DMS79 (cell line): Measurements from ENCODE around the gene HEATR1.
A peak's percentile ranks its signal among the peaks of the same experiment; 100 is the strongest.

Source experiments
- DNase-seq: peaks from one replicate; lab custom pipeline; 2025; lab: John Stamatoyannopoulos, UW

Gene HEATR1

DNA sequence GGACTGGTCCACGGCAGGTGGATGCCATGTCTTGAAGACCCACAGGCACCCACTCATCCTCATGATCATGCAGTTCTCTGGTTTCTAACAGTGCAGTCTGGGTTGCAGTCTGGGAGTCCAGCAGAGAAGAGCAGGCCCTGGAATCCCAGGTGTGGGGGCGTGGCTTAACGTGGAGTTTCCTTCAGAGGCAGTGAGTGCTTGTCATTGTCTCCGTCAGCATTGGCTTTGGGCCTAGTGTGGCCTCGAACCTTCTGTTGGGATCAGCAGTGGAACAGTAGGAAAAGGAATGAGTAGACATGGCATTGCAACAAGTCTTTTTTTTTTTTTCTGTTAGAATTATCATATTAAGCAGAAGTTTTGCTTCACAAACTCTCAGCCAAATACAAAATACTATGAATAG is 67.8 kb downstream of the HEATR1 start:
- DNase-seq: no peak

DNA sequence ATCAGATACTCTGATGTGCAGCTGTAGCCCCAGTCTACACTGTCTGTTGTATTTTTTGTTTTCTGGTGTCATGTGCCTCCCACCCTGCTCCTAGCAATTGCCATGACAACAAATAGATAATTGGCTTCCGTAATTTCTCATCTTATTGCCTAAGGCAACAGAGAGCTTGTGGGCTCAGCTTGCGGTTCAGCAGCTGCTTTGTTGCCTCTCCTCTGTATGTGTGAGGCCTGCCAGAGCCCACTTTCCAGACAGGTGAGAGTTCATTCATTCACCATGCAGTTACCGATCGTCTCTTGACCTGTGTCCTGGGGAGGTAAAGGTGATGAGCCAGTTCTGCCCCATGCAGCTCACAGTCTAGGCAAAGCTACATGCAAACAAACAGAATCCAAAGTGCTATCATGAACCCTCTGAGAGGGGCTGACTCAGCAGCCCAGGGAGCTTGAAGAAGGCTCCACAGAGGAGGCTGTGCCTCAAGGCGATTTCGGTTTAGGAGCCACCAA is 68.6 kb downstream of the HEATR1 start:
- DNase-seq: no peak

DNA sequence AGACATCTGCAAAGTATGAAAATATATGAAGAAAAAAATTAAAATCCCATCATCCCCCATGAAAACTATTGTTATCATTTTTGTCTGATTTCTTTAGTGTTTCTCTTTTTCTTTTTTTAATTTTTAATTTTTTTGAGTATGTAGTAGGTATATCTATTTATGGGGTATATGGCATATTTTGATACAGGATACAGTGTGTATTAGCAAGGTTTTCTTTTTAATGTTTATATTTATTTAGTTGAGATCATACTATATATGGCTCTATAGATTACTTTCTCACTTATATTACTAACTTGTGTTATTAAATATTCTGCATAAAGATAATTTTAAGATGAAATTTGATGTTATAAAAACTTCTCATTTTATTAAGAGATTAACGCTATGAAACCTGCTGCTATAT is 69.1 kb downstream of the HEATR1 start:
- DNase-seq: no peak

DNA sequence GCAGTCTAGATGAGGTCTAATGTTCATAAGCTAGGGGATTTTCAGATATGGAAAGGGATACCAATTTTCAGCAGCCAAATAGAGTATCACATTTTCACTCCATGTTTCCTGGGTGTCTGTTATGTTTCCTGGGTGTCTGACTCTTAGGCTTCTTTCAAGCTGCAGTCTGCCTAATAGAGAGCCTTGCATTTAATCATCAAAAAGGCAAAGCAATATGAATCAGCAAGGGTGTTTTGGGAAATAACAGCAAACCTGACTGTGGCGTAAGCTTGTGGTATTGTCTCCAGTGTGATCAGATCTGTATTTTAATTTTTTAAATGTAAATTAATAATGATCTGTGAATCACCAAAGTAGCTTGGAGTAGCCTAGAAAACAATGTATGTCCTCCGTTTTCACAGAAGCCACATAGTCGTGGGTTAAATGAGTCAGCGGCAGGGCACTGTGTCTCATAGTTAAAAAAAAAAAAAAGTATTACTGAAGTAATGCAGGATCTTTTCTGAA is 70.1 kb downstream of the HEATR1 start:
- DNase-seq: no peak

DNA sequence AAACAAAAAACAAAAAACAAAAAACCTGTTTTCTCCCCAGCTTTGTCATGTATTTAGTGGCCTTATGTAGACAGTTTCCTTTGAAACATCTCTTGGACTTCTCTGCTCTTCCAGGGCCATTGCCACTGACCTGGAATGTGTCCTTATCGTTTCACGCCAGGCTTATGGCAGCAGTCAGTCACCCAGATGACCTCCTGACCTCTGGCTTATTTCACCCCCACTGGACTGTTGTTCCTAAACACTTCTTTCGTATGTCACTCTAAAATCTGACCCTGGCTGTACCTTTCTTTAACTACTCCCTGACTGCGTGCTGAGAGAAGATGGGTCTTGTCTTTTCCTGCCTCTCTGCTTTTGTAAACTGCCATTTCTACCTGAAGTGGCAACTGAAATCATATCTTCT is 71.5 kb downstream of the HEATR1 start:
- no peak for DNase-seq

DNA sequence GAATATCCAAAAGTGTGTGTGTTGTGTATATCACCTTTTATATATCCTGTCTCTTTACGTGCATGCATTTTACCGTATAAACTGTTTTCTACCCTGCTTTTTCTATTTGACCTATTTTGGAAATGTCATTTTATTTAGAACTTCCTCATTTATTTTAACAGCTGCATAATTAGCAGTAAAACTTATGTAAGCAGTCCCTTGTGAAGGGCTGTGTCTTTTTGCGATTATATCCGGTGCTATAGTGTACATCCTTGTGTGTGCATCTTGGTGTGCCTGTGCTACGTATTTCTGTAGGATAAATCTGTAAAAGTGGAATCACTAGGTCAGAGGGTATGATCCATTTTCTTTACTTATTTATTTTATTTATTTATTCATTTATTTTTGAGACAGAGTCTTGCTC is 73.4 kb downstream of the HEATR1 start:
- no peak for DNase-seq

DNA sequence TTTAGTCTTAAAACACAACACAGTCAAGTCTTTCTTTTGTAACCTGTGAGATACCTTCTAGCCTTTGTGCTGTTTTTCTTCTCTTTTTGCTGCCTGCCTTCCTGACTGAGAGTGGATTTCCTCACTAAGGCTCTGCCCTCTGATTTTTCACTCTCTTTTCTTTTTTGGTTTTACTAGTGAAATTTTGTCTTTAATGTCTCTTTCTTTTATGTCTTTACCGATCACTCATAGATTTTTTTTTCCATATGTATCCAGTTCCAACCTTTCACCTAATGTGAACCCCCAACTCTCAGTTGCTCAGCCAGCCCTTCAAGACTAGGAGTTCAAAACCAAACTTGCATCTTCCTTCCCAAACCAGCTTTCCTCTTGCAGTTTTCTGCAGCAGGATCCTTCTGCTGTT is 74.0 kb downstream of the HEATR1 start:
- DNase-seq: no peak

DNA sequence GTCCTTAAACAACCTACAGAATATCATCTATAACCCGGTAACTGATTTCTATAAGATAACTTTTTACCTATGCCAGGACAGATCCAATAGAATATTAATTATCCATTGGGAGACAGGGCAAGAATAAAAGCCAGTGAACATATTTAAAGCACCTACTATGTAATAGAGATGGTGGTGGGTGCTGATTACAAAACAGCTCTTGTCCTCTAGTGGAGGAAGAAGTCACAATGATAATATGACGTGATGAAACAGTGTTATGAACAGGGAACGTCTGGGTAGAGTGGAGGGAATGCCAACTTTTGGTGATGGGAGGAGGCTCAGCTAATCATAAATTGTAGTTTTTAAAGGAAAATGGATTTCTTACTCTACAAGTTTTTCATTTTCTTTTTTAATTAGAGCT is 78.2 kb downstream of the HEATR1 start:
- DNase-seq: no peak

DNA sequence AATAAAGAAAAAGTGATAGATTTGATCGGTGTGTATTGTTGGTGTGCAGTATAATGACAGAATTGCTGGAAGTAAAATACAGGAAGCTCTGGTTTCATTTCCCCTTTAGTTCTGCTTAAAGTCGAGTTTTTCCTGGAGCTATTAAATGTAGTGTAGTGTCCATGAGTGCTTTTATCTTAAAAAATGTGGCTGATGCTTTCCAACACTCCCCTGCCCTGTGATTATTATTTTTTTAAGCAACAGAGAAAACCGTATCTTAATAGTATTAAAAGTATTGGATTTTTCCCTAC is 79.5 kb downstream of the HEATR1 start:
- DNase-seq: no peak

DNA sequence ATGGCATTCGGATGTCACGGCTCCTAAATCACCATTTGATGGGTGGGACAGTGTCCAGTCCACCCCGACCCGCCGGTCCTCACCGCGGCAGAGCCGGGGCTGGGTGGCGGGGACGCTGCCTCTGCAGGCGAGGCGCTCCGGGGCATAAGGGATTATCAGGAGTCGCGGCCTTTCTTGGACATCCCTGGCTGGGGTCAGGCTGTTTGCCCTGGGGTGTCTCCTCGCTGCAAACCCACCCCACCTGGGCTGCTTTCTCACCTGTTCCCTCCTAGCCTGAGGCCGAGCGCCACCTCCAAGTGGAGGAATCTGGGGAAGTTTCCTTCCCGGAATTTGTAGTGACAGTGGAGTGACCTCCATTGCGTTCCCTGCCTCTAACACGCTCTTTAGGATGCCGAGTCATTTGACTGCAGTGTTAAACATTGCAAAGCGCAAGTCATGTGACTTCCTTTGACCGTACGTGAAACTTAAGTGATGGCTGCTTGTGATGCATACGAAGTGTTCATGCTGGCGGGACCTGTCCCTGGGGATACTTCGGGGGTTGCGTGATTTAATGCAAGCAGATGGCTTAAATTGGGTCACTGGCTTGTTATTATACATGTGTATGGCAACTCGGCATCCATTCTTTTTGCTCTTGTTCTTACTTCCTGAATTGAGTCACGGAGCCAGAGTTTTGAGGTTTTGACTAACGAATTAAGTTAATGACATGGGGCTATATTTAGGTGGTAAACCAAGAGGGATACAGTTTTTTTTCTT is 80.0 kb downstream of the HEATR1 start:
- DNase-seq: no peak

DNA sequence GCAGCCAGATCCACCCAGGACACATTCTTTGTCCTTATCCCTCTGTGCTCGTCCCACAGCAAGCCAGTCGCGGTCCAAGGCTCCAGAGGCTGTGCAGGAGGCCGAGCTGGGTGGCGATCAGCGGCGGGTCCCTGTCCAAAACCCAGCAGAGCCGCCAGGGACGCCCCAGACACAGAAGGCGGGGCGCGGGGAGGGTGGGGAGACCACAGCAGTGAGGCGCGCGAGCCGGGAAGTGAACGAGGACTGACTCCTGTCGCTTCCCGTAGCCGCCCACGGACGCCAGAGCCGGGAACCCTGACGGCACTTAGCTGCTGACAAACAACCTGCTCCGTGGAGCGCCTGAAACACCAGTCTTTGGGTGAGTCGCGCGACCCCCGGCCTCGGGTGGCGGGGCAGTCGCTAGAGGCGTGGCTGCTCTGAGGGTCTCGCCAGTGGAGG is 80.6 kb downstream of the HEATR1 start, which contains the start of gene LGALS8:
Gene LGALS8, plus strand, starts transcription at position 279 of the 438 bp plus-strand sequence. CDS start 2,089 bp downstream, outside the sequence.
- DNase-seq: no peak

DNA sequence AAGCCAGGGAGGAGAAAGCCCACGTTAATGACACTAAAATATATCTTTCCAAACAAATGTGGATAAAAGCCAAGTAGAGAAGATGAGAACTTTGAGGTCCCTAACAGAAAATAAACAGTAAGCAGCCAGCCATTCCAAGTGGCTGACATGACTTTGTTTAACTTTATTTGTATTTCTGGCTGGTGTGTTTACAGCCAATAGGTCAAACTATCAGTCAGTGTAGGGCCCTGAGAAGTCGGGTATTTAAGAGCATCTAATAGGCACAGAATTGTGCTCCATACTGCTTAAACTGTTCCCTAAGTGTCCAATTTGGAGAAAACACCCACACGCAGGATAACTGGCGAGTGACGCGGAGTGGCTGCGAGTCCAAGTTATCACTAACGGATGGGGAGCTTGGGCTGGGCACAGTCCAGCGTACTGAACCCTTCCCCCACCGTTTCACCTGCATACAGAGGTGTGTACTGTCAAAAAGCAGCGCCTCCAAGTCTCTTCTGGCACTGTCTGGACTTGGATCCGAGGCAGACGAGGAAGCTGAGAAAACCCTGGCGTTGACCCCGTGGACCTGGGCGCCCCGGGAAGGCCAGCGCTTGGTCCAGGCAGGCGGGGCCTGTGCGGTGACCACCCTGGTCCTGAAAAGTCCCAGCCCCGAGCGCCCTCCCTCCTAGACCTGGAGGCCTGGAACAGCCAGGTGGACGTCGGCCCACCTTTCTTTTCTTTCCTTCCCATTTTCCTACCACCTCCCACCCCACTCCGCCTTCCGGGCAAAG is 81.2 kb downstream of the HEATR1 start:
- DNase-seq: no peak

DNA sequence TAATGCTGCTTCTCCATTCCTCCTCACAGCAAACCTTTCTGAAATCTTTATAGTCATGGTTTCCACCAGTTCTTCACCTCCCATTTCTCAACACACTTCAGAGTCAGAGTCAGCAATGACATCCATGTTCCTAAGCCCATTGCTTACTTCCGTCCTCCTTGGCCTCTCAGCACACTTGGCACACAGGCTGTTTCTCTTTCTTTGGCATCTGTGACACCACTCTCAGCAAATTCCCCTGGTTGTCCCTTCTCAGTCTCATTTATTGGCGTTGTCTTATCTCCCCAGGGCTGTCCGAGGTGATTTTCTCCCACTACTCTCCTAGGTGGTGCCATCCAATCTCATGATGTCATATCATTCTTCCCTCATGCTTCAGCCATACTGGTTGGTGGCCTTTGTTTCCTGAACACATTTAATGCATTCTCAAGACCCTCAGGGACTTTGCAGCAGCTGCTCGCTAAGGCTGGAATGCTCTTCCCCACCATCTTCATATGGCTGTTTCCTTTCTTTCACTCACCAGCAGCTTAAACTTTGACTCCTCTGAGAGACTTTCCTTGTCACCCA is 83.8 kb downstream of the HEATR1 start:
- no peak for DNase-seq

DNA sequence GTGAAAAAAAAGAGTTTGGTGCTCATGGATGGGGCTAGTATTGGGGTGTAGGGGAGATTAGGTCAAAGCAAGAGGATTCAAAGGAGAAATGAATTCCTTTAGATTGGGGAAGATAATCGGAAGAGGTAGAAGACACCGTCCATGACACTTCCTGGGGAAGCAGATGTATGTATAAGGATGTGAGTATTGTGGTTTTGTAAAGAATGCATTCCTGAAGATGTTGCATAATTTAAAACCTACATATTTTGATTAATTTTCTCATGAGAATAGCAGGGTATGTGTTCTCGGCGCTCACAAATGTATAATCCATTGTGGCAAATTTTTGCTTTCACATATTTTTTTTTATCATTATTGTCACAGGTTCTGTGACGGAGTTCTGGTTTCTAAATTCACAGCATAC is 86.0 kb downstream of the HEATR1 start:
- DNase-seq: no peak

DNA sequence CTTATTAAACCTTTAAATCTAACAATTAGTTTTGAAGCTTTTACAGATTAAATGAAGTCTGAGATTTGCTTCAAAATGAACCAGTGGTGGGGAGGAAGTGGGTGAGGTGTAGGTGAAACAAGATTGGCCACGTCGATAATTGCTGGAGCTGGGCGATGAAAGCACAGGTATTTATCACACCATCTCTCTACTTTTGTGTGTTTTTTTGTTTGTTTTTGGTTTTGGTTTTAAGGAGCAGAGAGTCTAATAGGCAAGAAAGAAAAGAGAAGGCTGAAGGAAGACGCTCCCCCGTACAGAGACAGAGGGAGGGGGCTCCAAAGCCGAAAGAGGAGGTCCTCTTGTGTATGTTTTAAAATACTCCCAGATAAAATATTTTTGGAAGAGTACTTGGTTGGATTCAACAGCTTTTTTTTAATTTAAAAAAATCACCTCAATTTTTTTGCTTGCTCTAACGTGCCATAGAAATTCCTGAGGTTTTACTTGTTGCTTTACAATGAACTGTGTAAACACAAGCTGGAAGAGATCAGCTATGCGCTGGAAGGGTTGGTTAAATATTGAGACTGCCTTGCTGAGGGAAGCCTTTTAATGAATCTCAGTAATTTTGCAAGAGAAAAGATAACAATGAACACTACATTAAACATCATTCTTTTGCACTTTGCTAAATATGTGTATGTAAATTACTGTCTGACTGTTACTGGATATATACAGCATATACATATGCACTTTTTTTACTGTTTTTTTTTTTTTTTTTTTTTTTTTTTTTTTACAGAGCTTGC is 87.2 kb downstream of the HEATR1 start:
- DNase-seq: peak; percentile 62

DNA sequence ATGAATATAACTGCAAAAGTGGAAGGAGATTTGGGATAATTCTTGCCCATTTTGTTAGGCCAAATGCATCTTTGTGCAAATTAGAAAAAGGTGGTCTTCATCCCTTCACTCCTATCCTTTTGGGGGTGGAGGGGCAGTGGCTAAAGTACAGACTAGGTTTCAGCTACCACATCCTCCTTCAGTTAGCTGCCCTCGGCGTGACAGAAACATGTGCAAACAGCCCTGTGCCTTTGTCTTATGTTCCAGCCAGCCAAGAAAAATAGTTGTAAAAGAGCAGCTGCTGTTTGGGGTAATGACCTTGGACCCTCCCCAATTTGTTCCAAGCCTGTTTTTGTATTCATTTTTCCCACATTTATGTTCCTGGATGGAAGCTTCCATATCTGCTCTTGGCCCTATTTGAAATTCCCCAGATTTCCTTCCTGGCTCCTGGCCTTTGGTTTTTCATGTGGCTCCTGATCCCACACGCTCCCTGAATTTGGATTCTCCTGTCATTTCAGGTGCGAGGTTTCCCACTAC is 88.8 kb downstream of the HEATR1 start:
- peak; percentile 87 for DNase-seq

DNA sequence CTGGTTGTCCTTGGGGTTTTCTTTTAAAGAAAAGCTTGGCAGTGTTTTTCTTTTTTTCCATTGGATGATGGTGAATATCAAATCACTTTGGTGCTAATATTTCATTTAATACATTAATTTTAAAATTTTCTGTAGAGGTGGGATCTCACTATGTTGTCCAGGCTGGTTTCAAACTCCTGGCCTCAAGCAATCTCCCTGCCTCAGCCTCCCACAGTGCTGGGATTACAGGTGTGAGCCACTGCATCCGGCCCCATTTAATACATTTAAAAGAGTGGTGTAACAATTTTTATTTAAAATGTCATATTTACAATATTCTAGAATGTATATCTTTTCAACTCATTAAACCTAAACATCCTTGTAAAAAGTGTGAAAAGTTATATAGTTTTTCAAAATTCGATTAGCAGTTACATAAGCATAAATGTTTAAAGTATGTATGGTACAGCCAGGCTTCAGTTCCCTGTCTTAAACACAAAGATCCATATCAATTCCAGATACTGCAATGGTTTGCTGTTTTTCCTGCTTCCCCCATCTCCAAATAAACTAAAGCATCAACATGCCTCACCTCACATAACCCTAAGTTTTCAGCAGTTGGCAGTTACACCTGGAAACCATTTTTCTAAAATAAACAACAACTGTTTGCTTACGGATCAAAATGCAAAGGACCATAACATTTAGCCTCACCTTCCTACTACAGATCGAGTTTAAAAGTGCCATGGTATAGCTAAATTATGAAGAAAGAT is 89.4 kb downstream of the HEATR1 start:
- peak; percentile 80 for DNase-seq

DNA sequence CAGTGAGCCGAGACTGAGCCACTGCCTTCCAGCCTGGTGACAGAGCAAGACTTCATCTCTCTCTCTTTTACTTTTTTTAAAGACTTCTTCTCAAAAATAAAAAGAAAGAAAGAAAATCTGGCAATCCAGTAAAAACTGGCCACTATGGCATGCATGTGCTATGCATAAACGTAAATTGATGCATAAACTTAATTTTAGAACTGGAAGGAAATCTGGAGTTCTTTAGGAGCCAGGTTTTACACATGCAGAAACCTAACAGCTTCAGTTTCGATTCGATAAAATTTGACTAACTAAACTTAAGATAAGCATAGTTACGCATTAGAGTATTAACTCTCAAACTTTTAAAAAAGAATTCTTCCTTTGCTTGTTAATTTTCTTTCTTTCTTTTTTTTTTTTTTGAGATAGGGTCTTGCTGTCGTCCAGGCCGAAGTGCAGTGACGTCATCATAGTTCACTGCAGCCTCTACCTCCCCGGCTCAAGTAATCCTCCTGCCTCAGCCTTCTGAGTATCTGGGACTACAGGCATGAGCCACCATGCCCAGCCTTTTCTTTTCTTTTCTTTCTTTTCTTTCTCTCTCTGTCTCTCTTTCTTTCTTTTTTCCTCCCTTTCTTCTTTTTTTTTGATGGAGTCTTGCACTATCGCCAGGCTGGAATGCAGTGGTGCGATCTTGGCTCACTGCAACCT is 92.4 kb downstream of the HEATR1 start:
- no peak for DNase-seq

DNA sequence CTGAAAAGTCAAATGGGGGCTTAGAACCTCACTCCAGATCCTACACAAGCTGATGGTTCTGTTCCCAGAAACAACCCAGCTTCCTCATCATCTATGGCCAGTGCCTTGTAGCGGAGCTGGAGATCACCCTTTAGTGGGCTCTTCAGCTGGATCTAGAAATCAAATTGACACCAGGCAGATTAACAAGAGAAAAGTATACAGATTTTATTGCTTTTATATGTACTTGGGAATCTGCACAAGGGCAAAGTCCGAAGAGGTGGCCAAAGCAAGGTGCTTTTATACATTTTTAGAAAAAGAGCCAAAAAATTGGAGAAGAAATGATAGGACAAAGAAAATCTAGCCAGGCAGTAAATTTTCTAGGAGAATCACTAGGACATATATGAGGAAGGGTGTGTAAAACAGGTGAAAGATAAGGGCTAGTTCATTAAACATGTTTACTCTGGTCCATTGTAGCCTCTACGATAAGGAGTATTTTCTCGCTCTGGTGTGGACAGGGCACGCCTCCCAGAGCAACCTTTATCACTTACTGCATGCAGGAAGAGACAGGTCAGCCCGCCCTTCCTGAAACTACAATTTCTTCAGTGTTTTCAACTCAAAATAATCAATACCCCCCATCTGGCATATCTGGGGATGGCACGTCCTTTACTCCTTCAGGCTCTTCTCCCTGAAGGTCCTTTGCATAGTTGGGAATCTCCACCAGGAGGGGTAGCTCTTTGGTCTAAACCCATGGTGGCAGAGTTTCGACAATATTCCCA is 94.5 kb downstream of the HEATR1 start:
- no peak for DNase-seq

DNA sequence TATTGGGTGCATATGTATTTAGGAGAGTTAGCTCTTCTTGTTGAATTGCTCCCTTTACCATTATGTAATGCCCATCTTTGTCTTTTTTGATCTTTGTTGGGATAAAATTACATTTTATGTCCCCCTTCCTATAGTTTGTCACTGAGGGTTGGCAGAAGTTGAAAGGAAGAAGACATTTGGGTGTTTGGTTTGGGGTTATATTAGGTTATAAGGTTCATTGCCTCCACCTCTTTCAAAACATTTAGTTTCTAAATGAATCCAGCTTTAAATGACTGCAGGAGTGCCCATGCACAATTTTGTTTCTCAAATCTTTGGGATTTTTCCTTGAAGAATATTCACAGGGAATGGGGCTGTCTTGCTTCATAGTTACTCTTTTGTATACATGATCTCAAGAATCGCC is 95.1 kb downstream of the HEATR1 start:
- DNase-seq: no peak
